HL-60 (cell line): ENCODE data around the gene SNORC.

Experiments
- DNase-seq, 2 experiments: peaks; one replicate each; pipeline ENCODE4 v3.0.0-alpha.2; 2010 to 2020; ENCODE audit warnings: low read depth in 1 of 2, low spot score in 1 of 2
- H3K27ac ChIP-seq: fragments of 250-450 bp; sonication (Bioruptor Pico); replicated peaks from 2 replicates; pipeline ENCODE4 v1.5.1; 2020; ENCODE audit warnings: mild to moderate bottlenecking, moderate library complexity
- H3K27me3 ChIP-seq: fragments of 250-450 bp; sonication (Bioruptor Pico); 2 replicates; pipeline ENCODE4 v1.5.1; 2021; ENCODE audit warnings: mild to moderate bottlenecking, moderate library complexity; ENCODE audit not compliant: insufficient read depth, poor library complexity, severe bottlenecking
- H3K4me3 ChIP-seq: replicated peaks from 2 replicates; pipeline ENCODE4 v1.5.1; 2011; ENCODE audit warnings: mild to moderate bottlenecking, control low read depth, low read length; ENCODE audit not compliant: insufficient read depth
- CTCF ChIP-seq: IDR thresholded peaks from one replicate; pipeline ENCODE4 v1.5.1; 2011; ENCODE audit warnings: low read length, control low read depth, inconsistent platforms; ENCODE audit not compliant: insufficient read depth
- GABPA ChIP-seq: IDR thresholded peaks from 2 replicates; pipeline ENCODE4 v1.6.1; 2012; ENCODE audit warnings: low read depth
- POLR2AphosphoS5 ChIP-seq: IDR thresholded peaks from 2 replicates; pipeline ENCODE4 v1.6.1; 2012; ENCODE audit warnings: low read depth
- REST ChIP-seq: IDR thresholded peaks from 2 replicates; pipeline ENCODE4 v1.6.1; 2012; ENCODE audit warnings: low read depth; ENCODE audit not compliant: insufficient replicate concordance
- SPI1 ChIP-seq: IDR thresholded peaks from 2 replicates; pipeline ENCODE4 v1.6.1; 2012; ENCODE audit warnings: low read depth, mild to moderate bottlenecking, borderline replicate concordance

SNORC gene

GRCh38 chr2:232884001-232884421, 13.9 kb downstream of the SNORC start:
- DNase-seq: no peak
- TF ChIP-seq GABPA (no peak), SPI1 (no peak), REST (no peak), CTCF (no peak), POLR2AphosphoS5 (no peak)
- H3K27ac ChIP-seq: no peak overlapping the region
- H3K4me3 ChIP-seq: no peak overlapping the region
- H3K27me3 ChIP-seq: no peaks in the 10 kb centered on the region

GRCh38 chr2:232884549-232885263, 14.6 kb downstream of the SNORC start:
- no peaks in the 10 kb centered on the region for H3K27me3 ChIP-seq
- no peak for TF ChIP-seq REST
- no peak for TF ChIP-seq POLR2AphosphoS5
- TF ChIP-seq CTCF: no peak
- TF ChIP-seq GABPA: no peak
- no peak for TF ChIP-seq SPI1
- no peak for DNase-seq
- no peak overlapping the region for H3K4me3 ChIP-seq
- no peak overlapping the region for H3K27ac ChIP-seq

- no peak overlapping the region for H3K27ac ChIP-seq
- DNase-seq: no peak
Measured at GRCh38 chr2:232885264-232885961, 15.3 kb downstream of the SNORC start.

More at GRCh38 chr2:232885264-232885961, 15.3 kb downstream of the SNORC start:
- TF ChIP-seq CTCF (no peak), REST (no peak), GABPA (no peak), POLR2AphosphoS5 (no peak), SPI1 (no peak)
- H3K4me3 ChIP-seq: no peak overlapping the region
- no peaks in the 10 kb centered on the region for H3K27me3 ChIP-seq
